HG03460 (cell line): ENCODE data around the gene ACAD11.

Source experiments
- ATAC-seq: cut with Tn5 transposase; IDR thresholded peaks from one replicate; pipeline ENCODE4 v1.9.1; 2021; ENCODE audit not compliant: unreplicated experiment

The ACAD11 gene

GRCh38 chr3:132659365-132660051, at the start of gene ACAD11:
TSS of gene ACAD11 (minus strand) at chr3:132659809. CDS start at chr3:132659751, 58 bp downstream.
- ATAC-seq: peak; percentile 50

GRCh38 chr3:132703733-132704132, 44.1 kb upstream of the ACAD11 start:
- ATAC-seq: no peak

GRCh38 chr3:132695422-132695821, 35.8 kb upstream of the ACAD11 start:
- no peak for ATAC-seq

GRCh38 chr3:132694991-132695390, 35.4 kb upstream of the ACAD11 start:
- ATAC-seq: no peak

GRCh38 chr3:132690040-132690439, 30.4 kb upstream of the ACAD11 start:
- no peak for ATAC-seq

GRCh38 chr3:132682201-132682600, 22.6 kb upstream of the ACAD11 start:
- no peak for ATAC-seq

- ATAC-seq: no peak
Observed at GRCh38 chr3:132681421-132681820, 21.8 kb upstream of the ACAD11 start.

GRCh38 chr3:132679911-132680310, 20.3 kb upstream of the ACAD11 start:
- ATAC-seq: no peak

GRCh38 chr3:132675408-132675807, 15.8 kb upstream of the ACAD11 start:
- ATAC-seq: no peak

- ATAC-seq: no peak
Observed at GRCh38 chr3:132669256-132669777, 9.7 kb upstream of the ACAD11 start.

GRCh38 chr3:132665230-132665745, 5.7 kb upstream of the ACAD11 start:
- no peak for ATAC-seq

GRCh38 chr3:132662212-132662611, 2.6 kb upstream of the ACAD11 start:
- no peak for ATAC-seq

GRCh38 chr3:132661101-132661500, 1.5 kb upstream of the ACAD11 start:
- ATAC-seq: no peak

GRCh38 chr3:132660811-132661070, 1.1 kb upstream of the ACAD11 start:
- ATAC-seq: peak; percentile 6

GRCh38 chr3:132660052-132660810, 622 bp upstream of the ACAD11 start, which contains the start of gene UBA5:
TSS of gene UBA5 (plus strand) at chr3:132660329. CDS start at chr3:132660538, 209 bp downstream.
- peak; percentile 72 for ATAC-seq

GRCh38 chr3:132659000-132659364, 627 bp downstream of the ACAD11 start:
- no peak for ATAC-seq

- no peak for ATAC-seq
Observed at GRCh38 chr3:132657869-132658747, 1.5 kb downstream of the ACAD11 start.

GRCh38 chr3:132655471-132655870, 4.1 kb downstream of the ACAD11 start:
- no peak for ATAC-seq

- ATAC-seq: no peak
Observed at GRCh38 chr3:132654721-132655120, 4.9 kb downstream of the ACAD11 start.

GRCh38 chr3:132654190-132654589, 5.4 kb downstream of the ACAD11 start:
- no peak for ATAC-seq

GRCh38 chr3:132652640-132653270, 6.9 kb downstream of the ACAD11 start:
- no peak for ATAC-seq
